IMR-90 (cell line): ENCODE data around the gene DCAKD. TPM values are rescaled to one million over a fixed set of nuclear protein-coding genes. Genes with fewer than 3 reads are reported as not detected.

Experiments
- ATAC-seq: fragments of 200-7000 bp; cut with Tn5 transposase; 2 replicates; pipeline ENCODE4 v1.9.1; 2020; ENCODE audit warnings: low read depth, mild to moderate bottlenecking, moderate library complexity
- BruUV-seq: library from RNA; stranded (reverse); fragments of 400-500 nt; replicated peaks from 2 replicates; lab custom pipeline; 2021; lab: Mats Ljungman, UMichigan
- CTCF ChIA-PET: fragments of 300-600 bp; formaldehyde crosslinking; extraction: SDS; loops from one replicate; lab custom pipeline; 2021; ENCODE audit warnings: antibody characterized with exemption; lab: Yijun Ruan, JAX
- POLR2A ChIA-PET: fragments of 300-600 bp; sonication (Branson Sonifier 250); formaldehyde crosslinking; loops from one replicate; lab custom pipeline; 2022; ENCODE audit warnings: antibody characterized with exemption; ENCODE audit not compliant: unreplicated experiment; lab: Charles Lee
- DNase-seq: peaks from one replicate; pipeline ENCODE4 v3.0.0; 2013
- H2AFZ ChIP-seq: replicated peaks from 2 replicates; pipeline ENCODE3; 2013; ENCODE audit warnings: low read length, mild to moderate bottlenecking; ENCODE audit not compliant: poor library complexity
- H2AK5ac ChIP-seq: 2 replicates; pipeline ENCODE4 v1.6.1; 2013; ENCODE audit warnings: low read depth, low read length, inconsistent platforms
- H2AK9ac ChIP-seq: replicated peaks from 2 replicates; pipeline ENCODE3; 2013; ENCODE audit warnings: mild to moderate bottlenecking, low read depth, low read length, moderate library complexity; ENCODE audit not compliant: poor library complexity
- H2BK120ac ChIP-seq: 2 replicates; pipeline ENCODE4 v1.6.1; 2013; ENCODE audit warnings: low read depth, low read length, inconsistent platforms
- H2BK15ac ChIP-seq: 3 replicates; pipeline ENCODE4 v1.6.1; 2013; ENCODE audit warnings: low read depth, low read length, inconsistent platforms
- H2BK20ac ChIP-seq: 2 replicates; pipeline ENCODE4 v1.6.1; 2013; ENCODE audit warnings: low read depth, mild to moderate bottlenecking, inconsistent platforms, low read length, moderate library complexity
- H2BK5ac ChIP-seq: 2 replicates; pipeline ENCODE4 v1.6.1; 2013; ENCODE audit warnings: mild to moderate bottlenecking, low read depth, low read length, inconsistent platforms; ENCODE audit not compliant: poor library complexity, severe bottlenecking
- H3K14ac ChIP-seq: replicated peaks from 2 replicates; pipeline ENCODE4 v1.6.1; 2013; ENCODE audit warnings: low read depth, low read length, inconsistent platforms
- H3K18ac ChIP-seq: 2 replicates; pipeline ENCODE4 v1.6.1; 2013; ENCODE audit warnings: low read depth, low read length, control low read depth
- H3K23ac ChIP-seq: 2 replicates; pipeline ENCODE4 v1.6.1; 2013; ENCODE audit warnings: low read depth, low read length, inconsistent platforms
- H3K27ac ChIP-seq: 2 replicates; pipeline ENCODE4 v1.5.1; 2013; ENCODE audit warnings: mild to moderate bottlenecking, control low read depth, low read length; ENCODE audit not compliant: insufficient read depth
- H3K27me3 ChIP-seq: 2 replicates; pipeline ENCODE4 v1.6.1; 2013; ENCODE audit warnings: low read length; ENCODE audit not compliant: control insufficient read depth, insufficient read depth
- H3K36me3 ChIP-seq: 2 replicates; pipeline ENCODE4 v1.6.1; 2013; ENCODE audit warnings: low read length, mixed read lengths; ENCODE audit not compliant: control insufficient read depth, insufficient read depth
- H3K4ac ChIP-seq: 2 replicates; pipeline ENCODE4 v1.6.1; 2013; ENCODE audit warnings: low read depth, low read length, inconsistent platforms
- H3K4me1 ChIP-seq: 2 replicates; pipeline ENCODE4 v1.6.1; 2013; ENCODE audit warnings: low read length, mixed read lengths; ENCODE audit not compliant: control insufficient read depth, insufficient read depth
- H3K4me2 ChIP-seq: 2 replicates; pipeline ENCODE4 v1.6.1; 2013; ENCODE audit warnings: low read depth, mild to moderate bottlenecking, control low read depth, low read length, moderate library complexity
- H3K4me3 ChIP-seq: 2 replicates; pipeline ENCODE4 v1.5.1; 2013; ENCODE audit warnings: low read depth, mild to moderate bottlenecking, control low read depth, low read length, moderate library complexity; ENCODE audit not compliant: insufficient read depth
- H3K56ac ChIP-seq: 2 replicates; pipeline ENCODE4 v1.6.1; 2013; ENCODE audit warnings: low read length, inconsistent platforms; ENCODE audit not compliant: insufficient read depth; ENCODE audit errors: extremely low read depth
- H3K79me1 ChIP-seq, 2 experiments: 2 replicates each; pipeline ENCODE4 v1.6.1; 2013; ENCODE audit warnings: low read length in 2 of 2, inconsistent platforms in 1 of 2, low read depth in 1 of 2
- H3K9ac ChIP-seq: 2 replicates; pipeline ENCODE4 v1.6.1; 2013; ENCODE audit warnings: low read depth, low read length, control low read depth
- H3K9me1 ChIP-seq: 2 replicates; pipeline ENCODE4 v1.6.1; 2013; ENCODE audit warnings: low read length, inconsistent platforms; ENCODE audit not compliant: insufficient read depth
- H3K9me3 ChIP-seq: 2 replicates; pipeline ENCODE4 v1.6.1; 2013; ENCODE audit warnings: low read length; ENCODE audit not compliant: control insufficient read depth, insufficient read depth
- H4K20me1 ChIP-seq: 2 replicates; pipeline ENCODE4 v1.6.1; 2013; ENCODE audit warnings: low read length, inconsistent platforms; ENCODE audit not compliant: insufficient read depth
- H4K5ac ChIP-seq: 2 replicates; pipeline ENCODE4 v1.6.1; 2013; ENCODE audit warnings: mild to moderate bottlenecking, low read depth, low read length, control low read depth
- H4K8ac ChIP-seq, 2 experiments: 2 replicates each; pipeline ENCODE4 v1.6.1; 2013; ENCODE audit warnings: low read depth in 2 of 2, low read length in 2 of 2, control low read depth in 1 of 2, inconsistent platforms in 1 of 2
- H4K91ac ChIP-seq: 2 replicates; pipeline ENCODE4 v1.6.1; 2013; ENCODE audit warnings: low read depth, low read length, inconsistent platforms; ENCODE audit not compliant: insufficient read depth
- BHLHE40 ChIP-seq: fragments of 150-350 bp; IDR thresholded peaks from 2 replicates; pipeline ENCODE4 v1.6.1; 2016; ENCODE audit warnings: mild to moderate bottlenecking, low read depth, low read length
- CEBPB ChIP-seq: IDR thresholded peaks from 2 replicates; pipeline ENCODE4 v1.6.1; 2012; ENCODE audit warnings: low read depth, low read length, improper control_type of control experiment
- CHD1 ChIP-seq: IDR thresholded peaks from 2 replicates; pipeline ENCODE4 v1.6.1; 2012; ENCODE audit warnings: low read depth, low read length, improper control_type of control experiment
- FOS ChIP-seq: fragments of 150-350 bp; IDR thresholded peaks from 2 replicates; pipeline ENCODE4 v1.6.1; 2016; ENCODE audit warnings: low read depth, low read length
- MXI1 ChIP-seq: IDR thresholded peaks from 2 replicates; pipeline ENCODE4 v1.6.1; 2012; ENCODE audit warnings: low read depth, mild to moderate bottlenecking, low read length, moderate library complexity, borderline replicate concordance
- NFE2L2 ChIP-seq: fragments of 150-350 bp; IDR thresholded peaks from 2 replicates; pipeline ENCODE4 v1.6.1; 2016; ENCODE audit warnings: low read depth, mild to moderate bottlenecking, low read length
- RAD21 ChIP-seq: IDR thresholded peaks from 2 replicates; pipeline ENCODE4 v1.6.1; 2012; ENCODE audit warnings: low read length, improper control_type of control experiment
- RCOR1 ChIP-seq: IDR thresholded peaks from 2 replicates; pipeline ENCODE4 v1.6.1; 2012; ENCODE audit warnings: mild to moderate bottlenecking, low read length, improper control_type of control experiment; ENCODE audit not compliant: insufficient replicate concordance
- SMC3 ChIP-seq: fragments of 150-350 bp; IDR thresholded peaks from 2 replicates; pipeline ENCODE4 v1.6.1; 2016; ENCODE audit warnings: low read depth, mild to moderate bottlenecking, antibody characterized with exemption, low read length, moderate library complexity
- WGBS, 2 experiments: methylation state at CpG; one replicate each; pipeline versions ENCODE4 v1.1.5 to v1.1.7; 2013; ENCODE audit warnings: missing lambda C conversion rate in 2 of 2; ENCODE audit not compliant: insufficient read length in 1 of 2; ENCODE audit errors: extremely low coverage in 2 of 2; 5-methylcytosine and 5-hydroxymethylcytosine counted together
- dilution Hi-C: fragments of 300-500 bp; cut with HindIII; formaldehyde crosslinking; loops from one replicate; pipeline ENCODE4 v1.14.3; 2018; ENCODE audit warnings: low sequenced_read_pairs; ENCODE audit not compliant: unreplicated experiment
- in situ Hi-C: fragments of 300-500 bp; cut with MboI; formaldehyde crosslinking; loops from 3 replicates; pipeline ENCODE4 v1.14.3; 2019; ENCODE audit warnings: low sequenced_read_pairs, inconsistent platforms, mixed read lengths
- intact Hi-C: fragments of 100-400 bp; cut with micrococcal nuclease; formaldehyde crosslinking; loops from 2 replicates; pipeline ENCODE4 v1.10.0; 2022
- polyA plus RNA-seq, 3 experiments: library from polyadenylated mRNA; depleted of rRNA; stranded (reverse); fragments of >200 nt; gene quantifications; 2 replicates each; pipeline ENCODE4 v1.2.3, GENCODE V29; 2012; ENCODE audit warnings: low replicate concordance in 1 of 3
- total RNA-seq: library from RNA; depleted of rRNA; stranded (reverse); fragments of >200 nt; gene quantifications from 2 replicates; pipeline ENCODE4 v1.2.3, GENCODE V29; 2012
- TF ChIP-seq, protein P1 (sequence below): fragments of 150-350 bp; IDR thresholded peaks from 2 replicates; pipeline ENCODE4 v1.6.1; 2017; ENCODE audit warnings: mild to moderate bottlenecking, antibody characterized with exemption, low read length, low read depth
- TF ChIP-seq, protein P2 (sequence below): fragments of 150-350 bp; IDR thresholded peaks from 2 replicates; pipeline ENCODE4 v1.6.1; 2016; ENCODE audit warnings: low read depth, mild to moderate bottlenecking, low read length, moderate library complexity, borderline replicate concordance
- TF ChIP-seq, protein P3 (sequence below): conservative IDR thresholded peaks from 2 replicates; pipeline ENCODE4 v1.5.1; 2012; ENCODE audit warnings: mild to moderate bottlenecking, low read depth, low read length, improper control_type of control experiment

DCAKD gene
- total and polyA plus RNA-seq, 2 of the 4 experiments (the other 2 are of a cell fraction), result 31.3 to 47.9 TPM

- TF ChIP-seq SMC3 (no peak), CEBPB (no peak), CHD1 (no peak)
Observed at GRCh38 chr17:45038728-45039634, 12.5 kb downstream of the DCAKD start (continued).

DNA sequence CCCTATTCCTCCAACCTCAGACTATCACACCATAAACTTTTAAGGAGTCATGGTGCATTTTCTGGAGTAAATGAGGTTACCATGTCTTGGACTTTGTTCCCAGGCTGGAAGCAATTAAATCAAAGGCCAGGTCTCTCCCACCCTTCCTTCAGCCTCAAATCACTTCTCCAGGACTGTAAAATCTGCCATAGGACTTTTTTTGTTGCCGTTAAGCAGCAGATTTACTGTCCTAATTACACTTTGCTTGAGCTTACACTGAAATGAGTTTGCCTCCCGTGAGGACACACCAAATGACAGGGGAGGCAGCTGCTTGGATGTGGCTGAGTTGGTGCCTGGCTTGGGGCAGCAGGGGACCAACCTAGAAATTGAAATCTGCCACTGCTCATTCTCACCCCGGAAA is 14.7 kb downstream of the DCAKD start:
- Histone ChIP-seq H3K56ac (no peak overlapping the region), H4K5ac (no peak overlapping the region), H3K9me3 (no peaks in the 10 kb centered on the region), H4K8ac (no peak overlapping the region), H2BK5ac (no peak overlapping the region), H3K79me1 (peaks cover 27 to 55% of the 10 kb centered on the region in 2 experiments), H2BK20ac (no peak overlapping the region), H3K23ac (0 out of 2 replicates have a peak overlapping the region, but pooled peaks have one; percentile 47), H2BK15ac (no peak overlapping the region), H4K91ac (no peak overlapping the region; the same call in 1 of the 2 replicates), H2AFZ (no peak overlapping the region), H3K9me1 (peaks cover 21% of the 10 kb centered on the region), H2AK5ac (no peak overlapping the region), H3K4me1 (peaks cover 16% of the 10 kb centered on the region; the same call in 1 of the 2 replicates), H3K9ac (no peak overlapping the region), H4K20me1 (peaks cover 12% of the 10 kb centered on the region; the same call in 1 of the 2 replicates), H2BK120ac (no peak overlapping the region), H3K18ac (no peak overlapping the region), H3K27ac (no peak overlapping the region), H3K4ac (no peak overlapping the region), H3K36me3 (peaks cover 21% of the 10 kb centered on the region; the same call in 1 of the 2 replicates), H3K4me3 (no peak overlapping the region), H3K4me2 (no peak overlapping the region), H3K27me3 (no peaks in the 10 kb centered on the region), H2AK9ac (no peak overlapping the region), H3K14ac (no peak overlapping the region)
- in situ Hi-C loops, result no loop called here
- intact Hi-C loops, result no loop called here
- dilution Hi-C loops, result no loop called here
- ATAC-seq (no peak), DNase-seq (no peak)
- no CpG with 5 or more reads among the region's 3 CpGs for WGBS, 2 experiments
- CTCF ChIA-PET, result no interaction called here
- POLR2A ChIA-PET, result no interaction called here
- no TSS peak for BruUV-seq
- TF ChIP-seq NFE2L2 (no peak), BHLHE40 (no peak), RAD21 (no peak), RCOR1 (no peak), CEBPB (no peak), FOS (no peak), MXI1 (no peak)
- TF ChIP-seq, protein P1, sequence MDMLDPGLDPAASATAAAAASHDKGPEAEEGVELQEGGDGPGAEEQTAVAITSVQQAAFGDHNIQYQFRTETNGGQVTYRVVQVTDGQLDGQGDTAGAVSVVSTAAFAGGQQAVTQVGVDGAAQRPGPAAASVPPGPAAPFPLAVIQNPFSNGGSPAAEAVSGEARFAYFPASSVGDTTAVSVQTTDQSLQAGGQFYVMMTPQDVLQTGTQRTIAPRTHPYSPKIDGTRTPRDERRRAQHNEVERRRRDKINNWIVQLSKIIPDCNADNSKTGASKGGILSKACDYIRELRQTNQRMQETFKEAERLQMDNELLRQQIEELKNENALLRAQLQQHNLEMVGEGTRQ, result no peak
- TF ChIP-seq, protein P2, sequence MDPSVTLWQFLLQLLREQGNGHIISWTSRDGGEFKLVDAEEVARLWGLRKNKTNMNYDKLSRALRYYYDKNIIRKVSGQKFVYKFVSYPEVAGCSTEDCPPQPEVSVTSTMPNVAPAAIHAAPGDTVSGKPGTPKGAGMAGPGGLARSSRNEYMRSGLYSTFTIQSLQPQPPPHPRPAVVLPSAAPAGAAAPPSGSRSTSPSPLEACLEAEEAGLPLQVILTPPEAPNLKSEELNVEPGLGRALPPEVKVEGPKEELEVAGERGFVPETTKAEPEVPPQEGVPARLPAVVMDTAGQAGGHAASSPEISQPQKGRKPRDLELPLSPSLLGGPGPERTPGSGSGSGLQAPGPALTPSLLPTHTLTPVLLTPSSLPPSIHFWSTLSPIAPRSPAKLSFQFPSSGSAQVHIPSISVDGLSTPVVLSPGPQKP, result no peak
- TF ChIP-seq, protein P3, sequence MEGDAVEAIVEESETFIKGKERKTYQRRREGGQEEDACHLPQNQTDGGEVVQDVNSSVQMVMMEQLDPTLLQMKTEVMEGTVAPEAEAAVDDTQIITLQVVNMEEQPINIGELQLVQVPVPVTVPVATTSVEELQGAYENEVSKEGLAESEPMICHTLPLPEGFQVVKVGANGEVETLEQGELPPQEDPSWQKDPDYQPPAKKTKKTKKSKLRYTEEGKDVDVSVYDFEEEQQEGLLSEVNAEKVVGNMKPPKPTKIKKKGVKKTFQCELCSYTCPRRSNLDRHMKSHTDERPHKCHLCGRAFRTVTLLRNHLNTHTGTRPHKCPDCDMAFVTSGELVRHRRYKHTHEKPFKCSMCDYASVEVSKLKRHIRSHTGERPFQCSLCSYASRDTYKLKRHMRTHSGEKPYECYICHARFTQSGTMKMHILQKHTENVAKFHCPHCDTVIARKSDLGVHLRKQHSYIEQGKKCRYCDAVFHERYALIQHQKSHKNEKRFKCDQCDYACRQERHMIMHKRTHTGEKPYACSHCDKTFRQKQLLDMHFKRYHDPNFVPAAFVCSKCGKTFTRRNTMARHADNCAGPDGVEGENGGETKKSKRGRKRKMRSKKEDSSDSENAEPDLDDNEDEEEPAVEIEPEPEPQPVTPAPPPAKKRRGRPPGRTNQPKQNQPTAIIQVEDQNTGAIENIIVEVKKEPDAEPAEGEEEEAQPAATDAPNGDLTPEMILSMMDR, result no peak
